PFSK-1 (cell line): ENCODE measurements around the gene ITPR3.

ENCODE experiments used
- FOXP2 ChIP-seq: optimal IDR thresholded peaks from 2 replicates; pipeline ENCODE3; 2011; ENCODE audit warnings: borderline replicate concordance, control low read depth, inconsistent platforms; ENCODE audit not compliant: insufficient read depth; ENCODE audit errors: extremely low read length, extremely low read depth
- POLR2AphosphoS5 ChIP-seq: IDR thresholded peaks from 2 replicates; pipeline ENCODE4 v1.6.1; 2012; ENCODE audit warnings: low read depth, mild to moderate bottlenecking, control low read depth, low read length, moderate library complexity
- REST ChIP-seq, 2 experiments: IDR thresholded peaks; 2 replicates each; pipeline versions ENCODE4 v1.6.1 to v1.8.0; 2011 to 2012; ENCODE audit warnings: low read depth in 2 of 2, low read length in 2 of 2, control low read depth in 1 of 2, inconsistent platforms in 1 of 2, mild to moderate bottlenecking in 1 of 2, moderate library complexity in 1 of 2; ENCODE audit not compliant: insufficient read depth in 1 of 2
- SIN3A ChIP-seq: IDR thresholded peaks from 2 replicates; pipeline ENCODE4 v1.6.1; 2012; ENCODE audit warnings: mild to moderate bottlenecking, low read length, moderate library complexity, borderline replicate concordance; ENCODE audit not compliant: insufficient read depth
- TAF1 ChIP-seq: IDR thresholded peaks from 2 replicates; pipeline ENCODE4 v1.6.1; 2012; ENCODE audit warnings: low read length, control low read depth, borderline replicate concordance; ENCODE audit not compliant: insufficient read depth

The ITPR3 gene

GRCh38 chr6:33692078-33692759 lies 71.1 kb downstream of the ITPR3 start:
- TF ChIP-seq FOXP2 (no peak), SIN3A (no peak), TAF1 (no peak), POLR2AphosphoS5 (no peak), REST (IDR thresholded peaks at IDR 0.05; ENCODE audit: insufficient read depth in 1 of 2, low read depth in 2 of 2, low read length in 2 of 2) (no peak)

GRCh38 chr6:33692760-33693158 lies 71.6 kb downstream of the ITPR3 start:
- no peak for TF ChIP-seq SIN3A
- TF ChIP-seq FOXP2, result no peak
- TF ChIP-seq TAF1, result no peak
- no peak for TF ChIP-seq REST (IDR thresholded peaks at IDR 0.05; ENCODE audit: insufficient read depth in 1 of 2, low read depth in 2 of 2, low read length in 2 of 2)
- no peak for TF ChIP-seq POLR2AphosphoS5

GRCh38 chr6:33693186-33694105 lies 72.3 kb downstream of the ITPR3 start:
- TF ChIP-seq REST (IDR thresholded peaks at IDR 0.05; ENCODE audit: insufficient read depth in 1 of 2, low read depth in 2 of 2, low read length in 2 of 2) (no peak), POLR2AphosphoS5 (no peak), FOXP2 (no peak), TAF1 (no peak), SIN3A (no peak)

- TF ChIP-seq POLR2AphosphoS5, result no peak
- TF ChIP-seq FOXP2, result no peak
- no peak for TF ChIP-seq REST (IDR thresholded peaks at IDR 0.05; ENCODE audit: insufficient read depth in 1 of 2, low read depth in 2 of 2, low read length in 2 of 2)
- no peak for TF ChIP-seq SIN3A
- no peak; the same call in 1 of the 2 replicates for TF ChIP-seq TAF1
Observed at GRCh38 chr6:33694401-33694931, 73.3 kb downstream of the ITPR3 start.
